ENCODE measurements around the gene COL4A2.

The COL4A2 gene

DNA sequence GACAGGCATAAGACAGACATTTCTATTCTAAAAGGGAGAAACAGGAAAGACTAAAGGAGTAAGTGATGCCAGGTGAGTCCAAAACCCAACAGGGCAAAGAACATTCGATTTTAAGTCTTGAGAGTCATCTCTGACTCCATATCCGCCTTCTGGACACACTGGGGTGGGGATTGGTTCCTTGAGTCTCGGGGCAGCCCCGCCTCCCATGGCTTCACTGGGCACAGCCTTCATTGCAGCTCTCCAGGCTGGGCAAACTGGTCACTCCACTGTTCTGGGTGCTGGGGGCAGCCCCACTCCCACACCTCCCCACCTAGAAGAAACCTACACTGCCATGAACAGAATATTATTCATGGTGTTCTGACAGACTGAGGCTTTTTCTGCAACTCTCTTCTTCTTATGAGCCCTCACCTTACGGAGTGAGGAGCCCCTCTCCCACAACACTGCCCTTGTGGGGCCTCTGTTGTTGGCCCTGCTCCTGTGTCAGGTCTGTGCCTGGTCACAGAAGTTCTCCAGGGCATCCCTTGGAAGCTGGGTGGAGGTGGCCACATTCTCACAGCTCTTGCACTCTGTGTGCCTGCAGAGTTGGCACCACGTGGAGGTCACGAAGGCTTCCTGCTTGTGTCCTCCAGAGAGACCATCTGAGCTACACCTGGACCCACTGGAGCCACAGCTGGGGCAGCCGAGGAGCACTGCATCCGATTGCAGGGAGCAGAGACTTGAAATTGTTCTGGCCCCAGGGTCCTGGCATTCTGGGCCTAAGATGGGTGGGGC is 95.4 kb downstream of the COL4A2 start:
- TF ChIP-seq, protein P1, sequence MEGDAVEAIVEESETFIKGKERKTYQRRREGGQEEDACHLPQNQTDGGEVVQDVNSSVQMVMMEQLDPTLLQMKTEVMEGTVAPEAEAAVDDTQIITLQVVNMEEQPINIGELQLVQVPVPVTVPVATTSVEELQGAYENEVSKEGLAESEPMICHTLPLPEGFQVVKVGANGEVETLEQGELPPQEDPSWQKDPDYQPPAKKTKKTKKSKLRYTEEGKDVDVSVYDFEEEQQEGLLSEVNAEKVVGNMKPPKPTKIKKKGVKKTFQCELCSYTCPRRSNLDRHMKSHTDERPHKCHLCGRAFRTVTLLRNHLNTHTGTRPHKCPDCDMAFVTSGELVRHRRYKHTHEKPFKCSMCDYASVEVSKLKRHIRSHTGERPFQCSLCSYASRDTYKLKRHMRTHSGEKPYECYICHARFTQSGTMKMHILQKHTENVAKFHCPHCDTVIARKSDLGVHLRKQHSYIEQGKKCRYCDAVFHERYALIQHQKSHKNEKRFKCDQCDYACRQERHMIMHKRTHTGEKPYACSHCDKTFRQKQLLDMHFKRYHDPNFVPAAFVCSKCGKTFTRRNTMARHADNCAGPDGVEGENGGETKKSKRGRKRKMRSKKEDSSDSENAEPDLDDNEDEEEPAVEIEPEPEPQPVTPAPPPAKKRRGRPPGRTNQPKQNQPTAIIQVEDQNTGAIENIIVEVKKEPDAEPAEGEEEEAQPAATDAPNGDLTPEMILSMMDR (IDR thresholded peaks at IDR 0.05; ENCODE audit: borderline replicate concordance, insufficient read depth, low read depth, low read length): no peak
- no peak overlapping the region for H3K4me3 ChIP-seq (ENCODE audit: low read depth, low read length)

GRCh38 chr13:110403315-110403714 is 96.2 kb downstream of the COL4A2 start:
- H3K4me3 ChIP-seq (ENCODE audit: low read depth, low read length): no peak overlapping the region
- TF ChIP-seq, protein P1 (IDR thresholded peaks at IDR 0.05; ENCODE audit: borderline replicate concordance, insufficient read depth, low read depth, low read length): no peak

GRCh38 chr13:110403721-110404120 is 96.6 kb downstream of the COL4A2 start:
- H3K4me3 ChIP-seq (ENCODE audit: low read depth, low read length): no peak overlapping the region
- TF ChIP-seq, protein P1 (IDR thresholded peaks at IDR 0.05; ENCODE audit: borderline replicate concordance, insufficient read depth, low read depth, low read length): no peak

DNA sequence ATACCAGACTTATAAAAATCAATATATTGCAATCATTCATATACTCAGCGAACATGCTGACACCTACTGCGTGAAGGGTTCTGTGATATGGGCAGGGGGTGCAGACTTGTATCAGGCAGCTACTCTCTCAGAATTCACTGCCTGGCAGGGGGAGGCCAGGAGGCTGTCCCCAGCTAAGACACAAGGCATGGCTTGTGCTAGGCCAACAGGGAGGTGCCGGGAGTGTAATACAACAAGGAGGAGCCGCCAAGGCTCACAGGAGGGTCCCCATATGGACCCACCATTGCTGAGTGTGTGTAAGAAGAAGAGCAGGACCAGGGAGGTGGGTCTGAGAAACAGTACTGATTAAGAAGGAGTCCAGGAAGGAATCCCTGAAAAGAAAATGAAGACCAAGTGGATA is 97.2 kb downstream of the COL4A2 start:
- TF ChIP-seq, protein P1 (IDR thresholded peaks at IDR 0.05; ENCODE audit: borderline replicate concordance, insufficient read depth, low read depth, low read length): no peak
- H3K4me3 ChIP-seq (ENCODE audit: low read depth, low read length): no peak overlapping the region

- no peak overlapping the region for H3K4me3 ChIP-seq (ENCODE audit: low read depth, low read length)
- TF ChIP-seq, protein P1 (IDR thresholded peaks at IDR 0.05; ENCODE audit: borderline replicate concordance, insufficient read depth, low read depth, low read length): no peak
Observed at GRCh38 chr13:110405597-110406450, 98.7 kb downstream of the COL4A2 start.

- TF ChIP-seq, protein P1 (IDR thresholded peaks at IDR 0.05; ENCODE audit: borderline replicate concordance, insufficient read depth, low read depth, low read length): no peak
Observed at GRCh38 chr13:110407021-110407420, 99.9 kb downstream of the COL4A2 start.

More at GRCh38 chr13:110407021-110407420, 99.9 kb downstream of the COL4A2 start:
- no peak overlapping the region for H3K4me3 ChIP-seq (ENCODE audit: low read depth, low read length)
